ENCODE measurements around the gene HPCAL1. TPM values are rescaled to one million over a fixed set of nuclear protein-coding genes. Genes with fewer than 3 reads are reported as not detected.

The HPCAL1 gene
- total and polyA plus RNA-seq, 10 of the 15 experiments (the other 5 are each of a cell fraction or from before 2014, with no cell fraction given) = 0.40 to 12.8 (median 7.9) TPM

DNA sequence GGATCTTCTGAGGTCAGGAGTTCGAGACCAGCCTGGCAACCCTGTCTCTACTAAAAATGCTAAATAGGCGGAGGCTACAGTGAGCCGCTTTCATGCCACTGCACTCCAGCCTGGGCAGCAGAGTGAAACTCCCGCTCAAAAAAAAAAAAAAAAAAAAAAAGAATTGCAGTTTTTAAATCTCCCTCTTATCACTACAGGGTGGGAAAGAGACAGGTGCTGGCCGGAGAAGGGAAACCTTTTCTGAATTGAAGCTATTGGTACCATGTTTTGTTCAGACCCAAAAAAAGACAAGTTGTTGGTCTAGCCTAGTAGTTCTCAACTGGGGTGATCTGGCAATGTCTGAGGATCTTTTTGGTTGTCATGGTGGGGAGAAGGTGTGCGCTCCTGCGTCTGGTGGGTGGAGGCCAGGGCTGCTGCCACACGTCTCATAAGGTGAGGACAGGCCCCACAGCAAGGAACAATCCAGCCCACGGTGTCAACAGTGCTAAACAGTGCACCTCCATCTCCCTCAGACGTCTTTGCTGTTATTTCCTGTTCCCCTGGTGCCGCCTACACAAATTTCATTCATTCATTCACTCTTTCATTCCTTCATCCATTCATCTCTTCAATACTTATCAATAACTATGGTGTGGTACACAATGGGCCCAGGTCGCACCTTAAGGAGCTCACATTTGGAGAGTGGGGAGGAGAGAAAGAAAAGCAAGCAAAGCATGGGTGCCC is 174.2 kb downstream of the HPCAL1 start:
- DNase-seq (ENCODE audit: low read depth, low spot score) = no peak
- 51% methylated on average over 12 of the region's 12 CpGs for WGBS (ENCODE audit: insufficient coverage, insufficient replicate concordance, low lambda C conversion rate, missing lambda C conversion rate)
- H3K27me3 ChIP-seq (replicated peaks in 1 of 2; ENCODE audit: control insufficient read depth in 2 of 2, insufficient read depth in 2 of 2, low read length in 1 of 2) = peaks cover 0 to under 1% of the 10 kb centered on the region in 2 experiments; a peak in 2 of 4 replicates
- no peaks in the 10 kb centered on the region for H3K9me3 ChIP-seq (replicated peaks; ENCODE audit: control insufficient read depth, insufficient read depth, low read length)
- no peaks in the 10 kb centered on the region for H3K4me1 ChIP-seq (ENCODE audit: control insufficient read depth, insufficient read depth, low read length)
- in situ Hi-C loops (cut with MboI) = no loop called here
- ChIA-PET CTCF (no interaction called here), RAD21 (ENCODE audit: unreplicated experiment) (no interaction called here), SMC1A (ENCODE audit: uncharacterized antibody, unreplicated experiment) (no interaction called here), POLR2A (interaction anchor here (0.5 to 0.7 kb wide), 2 partner anchors 12 to 36 kb away, joined by 3 to 6 read pairs; no protein-coding TSS in a partner anchor)
- TF ChIP-seq ZNF24 (IDR thresholded peaks at IDR 0.05) (0 out of 2 replicates have a peak, but pooled peaks have one; percentile 34), EP300 (IDR thresholded peaks at IDR 0.05; ENCODE audit: borderline replicate concordance in 1 of 2, control insufficient read depth in 1 of 2, low read depth in 2 of 2, low read length in 2 of 2) (no peak)
- H4K20me1 ChIP-seq (ENCODE audit: control insufficient read depth, insufficient read depth) = no peaks in the 10 kb centered on the region; the same call in 1 of the 2 replicates
- H3K9ac ChIP-seq (ENCODE audit: control insufficient read depth, insufficient read depth, low read length) = no peak overlapping the region
- BruUV-seq (replicated peaks) = no TSS peak
- intact Hi-C loops (cut with micrococcal nuclease; ENCODE audit: unreplicated experiment) = no loop called here
- no peak overlapping the region for H3K27ac ChIP-seq (ENCODE audit: control insufficient read depth, insufficient read depth)
- no peak overlapping the region for H3K4me2 ChIP-seq (ENCODE audit: control insufficient read depth, insufficient read depth)
- H3K79me2 ChIP-seq (ENCODE audit: control insufficient read depth, insufficient read depth, low read length) = no peaks in the 10 kb centered on the region
- ATAC-seq = no peak
- H2AFZ ChIP-seq (ENCODE audit: control insufficient read depth, low read depth, low read length) = no peak overlapping the region; the same call in 1 of the 2 replicates
- no peak for FAIRE-seq
- H3K4me3 ChIP-seq = no peak overlapping the region
- no peaks in the 10 kb centered on the region for H3K36me3 ChIP-seq (ENCODE audit: control insufficient read depth in 2 of 2, insufficient read depth in 2 of 2, low read length in 1 of 2)

Small RNAs within 50 kb of the gene (small RNA-seq; reads per million reads assigned to genes)
- gene RF00432 = not detected
- not detected for gene RN7SL66P
- 7.8 reads per million, percentile 93 among the genes with 10 or more reads in this experiment for gene SNORA80B

Other genes starting within 250 kb of the HPCAL1 start
- gene CYS1, start 222.5 kb upstream of the HPCAL1 start, total RNA-seq (2014; rRNA removed) = 5.8 and 7.5 TPM in 2 replicates
- gene CYS1, start 222.5 kb upstream of the HPCAL1 start, total RNA-seq (2014; rRNA removed; fragmentation: Illumina TruSeq; extraction: Trizol) = 2.8 and 3.0 TPM in 2 replicates
- gene CYS1, start 222.5 kb upstream of the HPCAL1 start, total RNA-seq (2021) = 5.8 and 6.4 TPM in 2 replicates
- 2.7 and 4.2 TPM in 2 replicates for gene CYS1, start 222.5 kb upstream of the HPCAL1 start, polyA plus RNA-seq (2011; rRNA removed)
- gene CYS1, start 222.5 kb upstream of the HPCAL1 start, polyA plus RNA-seq (2014; fragmentation: Illumina TruSeq; extraction: Trizol) = 0.76 and 2.1 TPM in 2 replicates
- gene CYS1, start 222.5 kb upstream of the HPCAL1 start, polyA plus RNA-seq (2014; fragmentation: Nextera tagmentation; extraction: Ambion mirVana) = under 1 TPM; 0.35 to 0.90 TPM
- 4.8 and 5.1 TPM in 2 replicates for gene CYS1, start 222.5 kb upstream of the HPCAL1 start, polyA plus RNA-seq (2014; rRNA removed)
- 1 to 10 TPM in 1 of 2 experiments, under 1 TPM in 1; 0.96 to 1.3 TPM for gene CYS1, start 222.5 kb upstream of the HPCAL1 start, polyA plus RNA-seq (2016; fragmentation: Nextera tagmentation; extraction: Ambion mirVana)
- gene RRM2, start 180.2 kb upstream of the HPCAL1 start, total RNA-seq (2014; rRNA removed) = 146 and 155 TPM in 2 replicates
- 122 and 130 TPM in 2 replicates for gene RRM2, start 180.2 kb upstream of the HPCAL1 start, total RNA-seq (2014; rRNA removed; fragmentation: Illumina TruSeq; extraction: Trizol)
- 231 and 270 TPM in 2 replicates for gene RRM2, start 180.2 kb upstream of the HPCAL1 start, total RNA-seq (2021)
- 107 and 115 TPM in 2 replicates for gene RRM2, start 180.2 kb upstream of the HPCAL1 start, polyA plus RNA-seq (2011; rRNA removed)
- 163 and 186 TPM in 2 replicates for gene RRM2, start 180.2 kb upstream of the HPCAL1 start, polyA plus RNA-seq (2014; fragmentation: Illumina TruSeq; extraction: Trizol)
- 10 to 100 TPM; 54.4 to 64.5 TPM for gene RRM2, start 180.2 kb upstream of the HPCAL1 start, polyA plus RNA-seq (2014; fragmentation: Nextera tagmentation; extraction: Ambion mirVana)
- 196 and 232 TPM in 2 replicates for gene RRM2, start 180.2 kb upstream of the HPCAL1 start, polyA plus RNA-seq (2014; rRNA removed)
- 100 to 1,000 TPM; 768 to 771 TPM for gene RRM2, start 180.2 kb upstream of the HPCAL1 start, polyA plus RNA-seq (2016; fragmentation: Nextera tagmentation; extraction: Ambion mirVana)
- 314 and 385 TPM in 2 replicates for gene ODC1, start 145.4 kb downstream of the HPCAL1 start, total RNA-seq (2014; rRNA removed)
- 393 and 419 TPM in 2 replicates for gene ODC1, start 145.4 kb downstream of the HPCAL1 start, total RNA-seq (2014; rRNA removed; fragmentation: Illumina TruSeq; extraction: Trizol)
- 281 and 308 TPM in 2 replicates for gene ODC1, start 145.4 kb downstream of the HPCAL1 start, total RNA-seq (2021)
- 441 and 462 TPM in 2 replicates for gene ODC1, start 145.4 kb downstream of the HPCAL1 start, polyA plus RNA-seq (2011; rRNA removed)
- 423 and 510 TPM in 2 replicates for gene ODC1, start 145.4 kb downstream of the HPCAL1 start, polyA plus RNA-seq (2014; fragmentation: Illumina TruSeq; extraction: Trizol)
- gene ODC1, start 145.4 kb downstream of the HPCAL1 start, polyA plus RNA-seq (2014; fragmentation: Nextera tagmentation; extraction: Ambion mirVana) = 100 to 1,000 TPM; 131 to 235 TPM
- 318 and 385 TPM in 2 replicates for gene ODC1, start 145.4 kb downstream of the HPCAL1 start, polyA plus RNA-seq (2014; rRNA removed)
- gene ODC1, start 145.4 kb downstream of the HPCAL1 start, polyA plus RNA-seq (2016; fragmentation: Nextera tagmentation; extraction: Ambion mirVana) = 100 to 1,000 TPM in 1 of 2 experiments, 10 to 100 TPM in 1; 68.5 to 366 TPM